GM19467 (cell line): ENCODE data around the gene COLEC12.

Experiments
- ATAC-seq: cut with Tn5 transposase; IDR thresholded peaks from one replicate; pipeline ENCODE4 v1.9.1; 2021; ENCODE audit warnings: mild to moderate bottlenecking, moderate library complexity; ENCODE audit not compliant: unreplicated experiment

Gene COLEC12

GRCh38 chr18:364256-364826, 136.2 kb downstream of the COLEC12 start:
- no peak for ATAC-seq

- ATAC-seq, result no peak
Observed at GRCh38 chr18:363301-364085, 137.0 kb downstream of the COLEC12 start.

GRCh38 chr18:362311-363290, 137.9 kb downstream of the COLEC12 start:
- ATAC-seq, result no peak

- no peak for ATAC-seq
Observed at GRCh38 chr18:361941-362310, 138.6 kb downstream of the COLEC12 start.

GRCh38 chr18:361100-361732, 139.3 kb downstream of the COLEC12 start:
- no peak for ATAC-seq

- no peak for ATAC-seq
Observed at GRCh38 chr18:360676-361075, 139.8 kb downstream of the COLEC12 start.

- no peak for ATAC-seq
Observed at GRCh38 chr18:356778-357177, 143.7 kb downstream of the COLEC12 start.

- ATAC-seq, result no peak
Observed at GRCh38 chr18:355678-356077, 144.8 kb downstream of the COLEC12 start.

- no peak for ATAC-seq
Observed at GRCh38 chr18:354471-354870, 146.0 kb downstream of the COLEC12 start.

- ATAC-seq, result no peak
Observed at GRCh38 chr18:354003-354402, 146.5 kb downstream of the COLEC12 start.

GRCh38 chr18:352438-352837, 148.1 kb downstream of the COLEC12 start:
- ATAC-seq, result no peak

GRCh38 chr18:350953-351572, 149.4 kb downstream of the COLEC12 start:
- ATAC-seq, result no peak

- ATAC-seq, result no peak
Observed at GRCh38 chr18:346600-346999, 153.9 kb downstream of the COLEC12 start.

- ATAC-seq, result no peak
Observed at GRCh38 chr18:341102-341501, 159.4 kb downstream of the COLEC12 start.

GRCh38 chr18:340044-340443, 160.5 kb downstream of the COLEC12 start:
- no peak for ATAC-seq

- no peak for ATAC-seq
Observed at GRCh38 chr18:339200-339599, 161.3 kb downstream of the COLEC12 start.

- ATAC-seq, result no peak
Observed at GRCh38 chr18:336713-337112, 163.8 kb downstream of the COLEC12 start.

GRCh38 chr18:335733-336132, 164.8 kb downstream of the COLEC12 start:
- no peak for ATAC-seq

GRCh38 chr18:334575-335132, 165.8 kb downstream of the COLEC12 start:
- ATAC-seq, result no peak
